Esophagus squamous epithelium (tissue), 5 donors: Measurements from ENCODE around the gene PIP5K1B. TPM values are rescaled to one million over a fixed set of nuclear protein-coding genes. Genes with fewer than 3 reads are reported as not detected.

Source experiments
- DNase-seq: peaks from one replicate; lab custom pipeline; 2025; lab: John Stamatoyannopoulos, UW
- H3K27ac ChIP-seq, 4 donors: fragments of 200-600 bp; sonication (generic); one replicate each; pipeline ENCODE4 v1.5.1; 2016 to 2019; ENCODE audit warnings: mild to moderate bottlenecking in 1 of 4
- H3K27me3 ChIP-seq, 4 donors: fragments of 200-600 bp; sonication (generic); 1 replicate in 3 of 4; 2 replicates in 1 of 4; pipeline versions ENCODE4 v1.5.1 to v1.6.0; 2017 to 2021; ENCODE audit warnings: antibody characterized with exemption in 1 of 4
- H3K36me3 ChIP-seq, 3 donors: fragments of 200-600 bp; sonication (generic); one replicate each; pipeline ENCODE4 v1.5.1; 2016 to 2019
- H3K4me1 ChIP-seq, 3 donors: fragments of 200-600 bp; sonication (generic); one replicate each; pipeline ENCODE4 v1.5.1; 2017 to 2019
- H3K4me3 ChIP-seq, 4 donors: fragments of 200-600 bp; sonication (generic); 1 replicate in 3 of 4; 2 replicates in 1 of 4; pipeline ENCODE4 v1.5.1; 2016 to 2019; ENCODE audit warnings: mild to moderate bottlenecking in 2 of 4, moderate library complexity in 1 of 4
- H3K9me3 ChIP-seq, 3 donors: fragments of 200-600 bp; sonication (generic); one replicate each; pipeline ENCODE4 v1.5.1; 2016 to 2019
- CTCF ChIP-seq, 6 experiments: fragments of 450-650 bp in 4 of 6; fragments of 200-600 bp in 2 of 6; sonication (generic) in 2 of 6; IDR thresholded peaks; one replicate each; pipeline ENCODE4 v1.5.1; 2016 to 2019; ENCODE audit warnings: antibody characterized with exemption in 6 of 6, mild to moderate bottlenecking in 4 of 6, moderate library complexity in 4 of 6
- POLR2A ChIP-seq, 4 donors: fragments of 450-650 bp; IDR thresholded peaks; one replicate each; pipeline ENCODE4 v1.6.1; 2017; ENCODE audit warnings: antibody characterized with exemption in 4 of 4, mild to moderate bottlenecking in 4 of 4, moderate library complexity in 3 of 4
- WGBS, 2 donors: methylation state at CpG; one replicate each; pipeline ENCODE4 v1.1.5; 2018; 5-methylcytosine and 5-hydroxymethylcytosine counted together
- intact Hi-C: fragments of 100-400 bp; cut with DNase I; formaldehyde crosslinking; loops from one replicate; pipeline ENCODE4 v1.15.0; 2022
- total RNA-seq, 4 donors: library from RNA; depleted of rRNA; stranded (reverse); fragments of >200 nt; gene quantifications; one replicate each; pipeline ENCODE4 v1.1.0, GENCODE V29; 2016
- donor health status: DM: yes; HTN: yes; CAD: no.

The PIP5K1B gene
- total RNA-seq, 4 donors from 2014 or later: 0.38 to 0.97 (median 0.56) TPM; not detected in 1

- TF ChIP-seq CTCF (IDR thresholded peaks at IDR 0.05): no peak
- no peak for TF ChIP-seq POLR2A (IDR thresholded peaks at IDR 0.05)
- Histone ChIP-seq H3K27me3 (peaks cover 0 to 84% (median 6%) of the 10 kb centered on the region in 4 donors), H3K4me3 (peak overlapping the region in 3 of 4 donors; percentile 48 to 81 (median 73)), H3K4me1 (peaks cover 16 to 25% (median 18%) of the 10 kb centered on the region in 3 donors), H3K36me3 (no peaks in the 10 kb centered on the region), H3K27ac (no peak overlapping the region), H3K9me3 (no peaks in the 10 kb centered on the region)
- DNase-seq: no peak
- WGBS, 2 donors: 23 to 30% methylated on average over 12 to 14 of the region's 19 CpGs
- intact Hi-C loops: no loop called here
Measured at GRCh38 chr9:68706363-68707201, 1.5 kb downstream of the PIP5K1B start.

GRCh38 chr9:68707801-68708488, 2.9 kb downstream of the PIP5K1B start:
- Histone ChIP-seq H3K4me3 (no peak overlapping the region), H3K36me3 (no peaks in the 10 kb centered on the region), H3K9me3 (no peaks in the 10 kb centered on the region), H3K27ac (no peak overlapping the region), H3K4me1 (peaks cover 16 to 25% (median 18%) of the 10 kb centered on the region in 3 donors), H3K27me3 (peaks cover 0 to 82% (median 6%) of the 10 kb centered on the region in 4 donors)
- no peak for DNase-seq
- 60 to 78% methylated on average over 4 of the region's 4 CpGs for WGBS, 2 donors
- TF ChIP-seq POLR2A (IDR thresholded peaks at IDR 0.05): no peak
- no peak for TF ChIP-seq CTCF (IDR thresholded peaks at IDR 0.05)
- intact Hi-C loops: no loop called here

GRCh38 chr9:68708513-68708912, 3.5 kb downstream of the PIP5K1B start:
- H3K27me3 ChIP-seq: peaks cover 0 to 83% (median 6%) of the 10 kb centered on the region in 4 donors

DNA sequence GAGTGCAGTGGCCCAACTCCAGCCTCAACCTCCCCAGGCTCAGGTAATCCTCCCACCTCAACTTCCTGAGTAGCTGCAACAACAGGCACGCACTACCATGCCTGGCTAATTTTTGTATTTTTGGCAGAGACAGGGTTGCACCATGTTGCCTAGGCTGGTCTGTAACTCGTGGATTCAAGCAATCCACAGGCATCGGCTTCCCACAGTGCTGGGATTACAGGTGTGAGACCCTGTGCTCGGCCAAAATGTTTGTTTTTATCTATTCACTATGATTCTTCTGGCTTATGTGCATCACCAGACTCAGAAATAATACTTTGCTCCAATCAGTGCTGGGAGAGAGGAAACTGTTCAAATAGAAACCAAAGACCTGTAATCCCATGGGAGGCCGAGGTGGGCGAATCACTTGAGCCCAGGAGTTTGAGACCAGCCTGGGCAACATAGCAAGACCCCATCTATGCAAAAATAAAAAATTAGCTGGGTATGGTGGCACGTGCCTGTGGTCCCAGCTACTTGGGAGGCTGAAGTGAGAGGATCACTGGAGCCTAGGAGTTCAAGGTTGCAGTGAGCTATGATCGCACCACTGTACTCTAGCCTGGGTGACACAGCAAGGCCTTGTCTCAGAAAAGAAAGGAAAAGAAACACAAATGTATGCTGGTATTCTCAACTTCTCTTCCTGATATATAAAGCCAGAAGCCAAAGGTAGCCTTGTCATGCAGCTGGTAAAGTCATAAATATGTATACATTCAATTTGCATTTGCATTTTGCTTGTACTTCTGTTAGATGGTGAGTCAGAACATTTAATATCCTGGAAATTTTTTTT, 4.5 kb downstream of the PIP5K1B start:
- TF ChIP-seq CTCF (IDR thresholded peaks at IDR 0.05) (no peak), POLR2A (IDR thresholded peaks at IDR 0.05) (no peak)
- no peak for DNase-seq
- intact Hi-C loops: no loop called here
- Histone ChIP-seq H3K36me3 (no peaks in the 10 kb centered on the region), H3K27me3 (peaks cover 0 to 83% (median 3%) of the 10 kb centered on the region in 4 donors), H3K27ac (no peak overlapping the region), H3K4me1 (peaks cover 14 to 21% (median 17%) of the 10 kb centered on the region in 3 donors), H3K9me3 (no peaks in the 10 kb centered on the region), H3K4me3 (no peak overlapping the region)
- WGBS, 2 donors: 65 to 77% methylated on average over 8 of the region's 8 CpGs

More at GRCh38 chr9:68708513-68708912, 3.5 kb downstream of the PIP5K1B start:
- DNase-seq: no peak
- WGBS, 2 donors: 84 to 87% methylated on average over 3 of the region's 3 CpGs
- peaks cover 16 to 25% (median 18%) of the 10 kb centered on the region in 3 donors for H3K4me1 ChIP-seq
- H3K4me3 ChIP-seq: no peak overlapping the region
- no peak for TF ChIP-seq POLR2A (IDR thresholded peaks at IDR 0.05)
- TF ChIP-seq CTCF (IDR thresholded peaks at IDR 0.05): no peak
- intact Hi-C loops: no loop called here
- H3K9me3 ChIP-seq: no peaks in the 10 kb centered on the region
- H3K36me3 ChIP-seq: no peaks in the 10 kb centered on the region
- H3K27ac ChIP-seq: no peak overlapping the region
